ENCODE data around the gene IQCK.
A peak's percentile ranks its signal among the peaks of the same experiment; 100 is the strongest.

The IQCK gene

DNA sequence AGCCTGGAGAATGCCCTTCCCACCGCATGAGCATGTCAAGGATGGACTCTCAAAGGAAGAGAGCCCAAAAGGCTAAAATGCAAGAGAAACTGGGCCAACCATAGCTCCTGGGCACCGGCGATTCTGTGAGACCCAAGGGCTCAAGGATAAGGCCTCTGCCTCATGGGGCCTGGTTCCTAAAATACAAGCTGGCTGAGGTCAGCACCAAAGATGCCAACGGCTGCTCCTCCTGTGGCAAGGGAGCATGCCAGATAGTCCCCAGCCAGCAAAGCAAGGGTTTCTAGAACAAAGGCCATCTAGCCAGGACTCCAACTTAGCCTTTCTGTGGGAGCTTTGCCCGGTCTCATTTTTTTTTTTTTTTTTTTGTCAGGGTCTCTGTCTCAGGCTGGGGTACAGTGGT, 146.5 kb downstream of the IQCK start:
- no peak for DNase-seq

GRCh38 chr16:19868421-19868820, 150.3 kb downstream of the IQCK start:
- DNase-seq, result no peak

GRCh38 chr16:19871721-19872120, 153.7 kb downstream of the IQCK start:
- no peak for DNase-seq

DNA sequence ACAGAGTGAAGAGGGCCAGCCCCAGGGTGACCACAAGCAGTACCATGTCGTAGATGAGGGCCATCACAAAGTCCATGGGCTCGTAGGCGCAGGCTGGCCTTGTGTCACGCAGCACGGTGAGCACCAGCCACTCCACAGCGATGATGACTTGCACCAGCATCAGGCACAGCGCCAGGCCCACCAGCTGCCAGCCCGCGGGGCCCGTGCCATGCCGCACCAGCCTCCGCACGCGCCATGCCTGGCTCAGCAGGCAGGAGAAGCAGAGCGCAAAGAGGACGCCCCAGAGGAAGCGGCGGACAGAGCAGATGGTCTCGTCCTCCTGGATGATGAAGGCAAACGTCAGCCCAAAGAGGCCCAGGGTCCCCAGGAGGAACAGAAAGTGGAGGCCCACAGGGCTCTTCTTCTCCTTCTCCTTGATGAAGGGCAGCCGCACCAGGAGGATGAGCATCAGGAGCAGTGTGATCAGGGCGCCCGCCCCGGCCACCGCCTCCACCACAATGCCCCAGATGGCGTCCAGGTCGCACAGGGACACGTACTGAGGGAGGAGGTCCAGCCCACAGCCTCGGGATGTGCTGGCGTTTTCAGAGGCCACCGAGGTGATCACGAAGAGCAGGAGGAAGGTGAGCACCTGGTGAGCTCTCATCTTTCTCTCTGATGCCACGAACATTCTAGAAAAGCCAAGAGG, 154.2 kb downstream of the IQCK start:
- no peak for DNase-seq

GRCh38 chr16:19872935-19873334, 154.9 kb downstream of the IQCK start:
- no peak for DNase-seq

- DNase-seq, result no peak
Observed at GRCh38 chr16:19874026-19874425, 156.0 kb downstream of the IQCK start.

GRCh38 chr16:19874851-19875546, 156.9 kb downstream of the IQCK start:
- no peak for DNase-seq

DNA sequence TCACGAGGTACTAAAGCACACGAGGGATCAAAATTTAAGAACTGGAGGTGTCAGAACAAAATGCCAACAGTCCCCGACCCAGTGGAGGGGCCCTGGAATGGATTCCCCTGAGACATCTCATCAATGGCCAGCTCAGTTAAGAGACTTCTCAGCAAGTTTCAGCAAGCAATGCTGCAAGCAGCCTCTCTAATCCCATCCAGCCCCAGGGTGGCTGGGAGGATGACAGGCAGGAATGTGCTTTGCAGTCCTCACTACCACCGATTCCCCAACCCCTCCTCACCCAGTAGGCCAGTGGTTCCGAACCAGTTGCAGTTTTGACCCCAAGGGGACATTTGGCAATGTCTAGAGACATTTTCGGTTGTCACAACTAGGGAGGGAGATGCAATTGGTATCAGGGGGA, 157.8 kb downstream of the IQCK start:
- no peak for DNase-seq

DNA sequence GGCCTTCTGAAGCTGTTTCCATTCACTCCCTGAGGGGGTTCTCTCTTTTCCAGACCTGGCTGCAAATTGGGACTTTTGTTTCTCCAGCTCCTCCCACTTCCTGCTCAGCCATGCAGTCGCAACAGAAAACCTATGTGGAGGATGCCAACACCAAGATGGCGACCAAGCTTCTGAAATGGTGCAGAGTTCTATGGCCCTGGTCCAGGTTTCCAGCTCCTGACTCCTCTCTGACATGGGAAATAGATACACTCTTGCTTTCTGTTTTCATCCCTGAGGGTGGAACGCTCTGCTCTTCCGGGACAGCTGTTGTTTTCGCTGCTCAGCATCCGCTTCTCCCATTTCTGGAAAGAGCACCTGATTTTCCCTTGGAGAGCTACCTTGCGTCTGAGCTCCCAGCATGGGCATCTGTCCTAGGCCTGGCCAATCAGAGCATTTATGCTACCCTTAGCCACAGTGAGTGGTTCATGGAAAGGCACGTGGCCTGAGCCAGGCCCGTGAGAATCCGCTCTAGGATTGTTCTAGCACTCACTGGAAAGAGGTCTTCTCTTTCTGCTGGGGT, 158.5 kb downstream of the IQCK start:
- no peak for DNase-seq

- DNase-seq, result no peak
Observed at GRCh38 chr16:19878757-19879156, 160.7 kb downstream of the IQCK start.

- no peak for DNase-seq
Observed at GRCh38 chr16:19879241-19879792, 161.2 kb downstream of the IQCK start.

GRCh38 chr16:19881028-19881427, 163.0 kb downstream of the IQCK start:
- DNase-seq, result no peak

GRCh38 chr16:19881783-19882182, 163.7 kb downstream of the IQCK start:
- DNase-seq, result no peak

DNA sequence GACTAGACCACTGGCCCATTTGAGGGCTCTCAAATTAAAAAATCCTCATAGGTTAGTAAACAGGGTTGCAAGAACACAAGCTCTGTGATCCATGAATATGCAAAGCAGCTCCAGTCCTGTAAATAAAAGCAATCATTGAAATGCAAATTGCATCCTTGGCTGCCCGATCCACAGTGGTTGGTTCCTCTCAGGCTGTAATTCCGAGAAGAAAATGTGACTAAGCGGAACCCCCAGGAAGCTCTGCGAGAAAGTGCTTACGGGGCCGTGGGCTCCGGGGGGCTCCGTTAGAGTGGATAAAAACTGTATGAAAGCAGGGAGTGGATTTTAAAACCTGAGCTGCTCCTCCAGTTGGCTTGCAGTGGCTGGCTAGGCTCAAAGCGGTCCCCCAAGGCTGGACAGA, 164.1 kb downstream of the IQCK start:
- no peak for DNase-seq

DNA sequence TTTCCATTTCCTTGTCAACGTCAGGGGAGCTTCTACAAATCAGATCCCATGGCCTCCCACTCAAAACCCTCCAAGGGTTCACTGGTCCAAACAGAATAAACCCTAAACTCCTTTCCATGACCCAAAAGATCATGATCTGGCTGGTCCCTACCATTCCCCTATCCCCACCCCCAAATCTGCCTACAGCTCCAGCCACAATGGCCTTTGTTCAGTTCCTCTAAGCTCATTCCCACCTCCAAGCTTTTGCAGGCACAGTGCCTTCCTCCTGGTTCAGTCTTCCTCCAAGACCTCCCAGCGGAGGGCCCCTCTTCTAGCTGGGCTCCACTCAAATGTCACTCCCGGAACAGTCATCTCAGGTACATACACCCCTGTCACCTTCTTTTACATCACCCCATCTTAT, 164.6 kb downstream of the IQCK start:
- no peak for DNase-seq

GRCh38 chr16:19883296-19883965, 165.4 kb downstream of the IQCK start:
- no peak for DNase-seq

DNA sequence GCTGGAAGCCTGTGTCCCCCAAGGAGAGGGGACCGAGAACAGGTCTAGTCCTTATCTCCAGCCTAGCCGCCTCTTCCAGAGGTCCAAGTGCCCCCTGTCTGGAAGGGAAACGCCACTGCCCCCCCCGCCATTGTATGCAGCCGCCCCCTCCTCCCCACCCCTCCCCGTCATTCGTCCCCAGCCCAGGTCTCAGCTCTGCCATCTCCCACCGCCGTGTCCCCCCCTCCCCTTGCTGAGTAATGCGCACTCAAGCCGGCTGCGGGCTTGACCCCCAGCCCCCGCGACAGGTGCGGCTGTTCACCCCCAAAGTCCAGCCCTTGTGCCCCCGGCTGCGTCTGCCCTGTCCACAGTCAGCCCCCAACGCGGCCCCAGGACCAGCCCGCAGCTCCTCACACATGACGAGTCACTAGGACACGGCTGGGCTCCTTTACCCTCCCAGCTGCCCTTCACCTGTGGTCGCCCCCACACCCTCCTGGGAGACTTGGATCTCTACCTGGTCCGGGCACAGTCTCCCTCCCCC, 166.0 kb downstream of the IQCK start:
- no peak for DNase-seq

DNA sequence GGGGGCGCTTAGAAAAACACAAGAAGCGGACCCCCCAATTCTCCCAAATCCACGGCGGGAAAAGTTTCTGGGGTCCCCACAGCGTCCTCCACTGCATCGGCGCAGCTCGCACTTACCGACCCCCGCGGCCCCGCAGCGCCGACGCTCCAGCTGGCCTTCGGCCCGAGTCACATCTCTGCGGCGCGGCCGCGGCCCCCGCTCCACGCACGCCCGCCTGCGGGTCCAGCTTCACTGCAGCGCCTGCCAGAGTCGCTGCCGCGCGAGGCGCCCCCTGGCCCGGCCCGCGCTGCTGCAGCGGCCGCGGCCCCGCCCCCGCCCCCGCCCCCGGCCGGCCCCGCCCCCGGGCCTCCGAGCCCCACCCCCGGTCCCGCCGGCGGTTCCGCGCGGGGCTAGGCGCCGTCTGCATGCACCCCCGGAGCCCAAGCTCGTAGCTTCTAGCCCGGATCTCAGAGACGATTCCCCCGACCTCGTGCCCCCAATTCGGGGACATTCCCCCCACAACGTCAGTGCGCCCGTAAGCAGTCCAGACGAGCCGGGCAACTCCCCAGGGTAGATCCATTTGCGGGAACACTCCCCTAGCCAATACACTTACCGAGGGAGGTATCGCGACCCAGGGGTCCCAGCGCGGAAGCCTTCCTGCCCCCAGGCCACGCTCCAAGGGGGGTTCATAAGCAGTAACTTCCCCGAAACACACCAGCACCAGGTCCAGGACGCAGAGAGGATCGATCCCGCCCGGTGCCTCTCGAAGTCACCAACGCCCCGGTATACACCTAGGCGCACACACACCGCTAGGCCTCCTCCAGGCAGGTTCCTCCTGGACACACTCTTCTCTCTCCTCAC, 166.8 kb downstream of the IQCK start, which contains the start of gene GPRC5B:
Gene GPRC5B, minus strand, starts transcription at position 238 of the 840 bp plus-strand sequence. CDS start 12,003 bp downstream, outside the sequence.
- DNase-seq, result peak in 1 of 2 donors; percentile 11

GRCh38 chr16:19885451-19886072, 167.5 kb downstream of the IQCK start:
- DNase-seq, result no peak

- peak; percentile 33 to 75 for DNase-seq
Observed at GRCh38 chr16:19886073-19886941, 168.2 kb downstream of the IQCK start.

- DNase-seq, result no peak
Observed at GRCh38 chr16:19888834-19889233, 170.8 kb downstream of the IQCK start.
